HFF-Myc (cell line): ENCODE results near the gene DOCK9.

Experiments
- DNase-seq: peaks from one replicate; pipeline ENCODE4 v3.0.0-alpha.2; 2011; ENCODE audit warnings: low read depth; ENCODE audit errors: extremely low read depth
- H3K4me3 ChIP-seq: replicated peaks from 2 replicates; pipeline ENCODE4 v1.5.1; 2011; ENCODE audit warnings: low read depth, mild to moderate bottlenecking, control low read depth, low read length
- TF ChIP-seq, protein P1 (sequence below): IDR thresholded peaks from 2 replicates; pipeline ENCODE4 v1.5.1; 2012; ENCODE audit warnings: mild to moderate bottlenecking, low read depth, low read length, control low read depth; ENCODE audit errors: missing control alignments

Gene DOCK9

DNA sequence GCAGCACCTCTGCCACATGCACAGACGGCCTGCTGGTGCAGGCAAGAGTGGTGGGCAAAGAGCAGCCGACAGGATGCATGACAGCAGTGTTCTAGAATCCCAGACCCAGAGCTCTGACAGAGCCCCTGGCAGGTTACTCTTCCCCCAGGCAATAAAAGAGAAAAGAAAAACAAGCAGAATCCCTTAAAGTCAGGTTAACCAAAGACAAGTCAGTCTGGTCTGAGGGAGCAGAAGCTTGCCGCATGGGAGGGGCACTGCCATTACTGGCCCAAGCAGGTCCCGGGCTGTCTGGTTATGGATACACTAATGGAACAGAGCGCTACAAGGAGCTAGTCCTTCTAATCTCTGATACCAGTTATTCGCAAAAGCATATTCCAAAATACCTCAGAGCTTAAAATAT lies 36.1 kb upstream of the DOCK9 start:
- TF ChIP-seq, protein P1, sequence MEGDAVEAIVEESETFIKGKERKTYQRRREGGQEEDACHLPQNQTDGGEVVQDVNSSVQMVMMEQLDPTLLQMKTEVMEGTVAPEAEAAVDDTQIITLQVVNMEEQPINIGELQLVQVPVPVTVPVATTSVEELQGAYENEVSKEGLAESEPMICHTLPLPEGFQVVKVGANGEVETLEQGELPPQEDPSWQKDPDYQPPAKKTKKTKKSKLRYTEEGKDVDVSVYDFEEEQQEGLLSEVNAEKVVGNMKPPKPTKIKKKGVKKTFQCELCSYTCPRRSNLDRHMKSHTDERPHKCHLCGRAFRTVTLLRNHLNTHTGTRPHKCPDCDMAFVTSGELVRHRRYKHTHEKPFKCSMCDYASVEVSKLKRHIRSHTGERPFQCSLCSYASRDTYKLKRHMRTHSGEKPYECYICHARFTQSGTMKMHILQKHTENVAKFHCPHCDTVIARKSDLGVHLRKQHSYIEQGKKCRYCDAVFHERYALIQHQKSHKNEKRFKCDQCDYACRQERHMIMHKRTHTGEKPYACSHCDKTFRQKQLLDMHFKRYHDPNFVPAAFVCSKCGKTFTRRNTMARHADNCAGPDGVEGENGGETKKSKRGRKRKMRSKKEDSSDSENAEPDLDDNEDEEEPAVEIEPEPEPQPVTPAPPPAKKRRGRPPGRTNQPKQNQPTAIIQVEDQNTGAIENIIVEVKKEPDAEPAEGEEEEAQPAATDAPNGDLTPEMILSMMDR = no peak
- DNase-seq = no peak
- H3K4me3 ChIP-seq = no peak overlapping the region

DNA sequence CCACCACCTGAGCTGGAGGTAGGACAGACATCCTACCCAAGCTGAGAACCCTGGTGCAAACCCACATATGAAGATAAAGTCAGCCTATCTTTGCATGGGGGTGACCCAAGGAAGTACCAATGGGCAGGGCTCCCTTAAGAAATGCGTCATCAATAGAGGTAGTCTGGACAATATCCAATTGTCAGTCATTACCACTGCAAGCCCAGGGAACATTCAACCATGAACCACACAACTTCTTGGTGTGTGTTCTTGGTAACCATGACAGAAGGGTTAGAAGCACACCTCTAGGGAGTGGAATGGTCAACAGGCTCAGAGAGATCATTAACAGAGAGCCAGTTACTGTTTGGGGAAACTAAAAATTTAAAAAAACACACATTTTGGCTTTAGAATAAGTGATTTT lies 34.7 kb upstream of the DOCK9 start:
- no peak for DNase-seq
- TF ChIP-seq, protein P1 = no peak
- H3K4me3 ChIP-seq = no peak overlapping the region

DNA sequence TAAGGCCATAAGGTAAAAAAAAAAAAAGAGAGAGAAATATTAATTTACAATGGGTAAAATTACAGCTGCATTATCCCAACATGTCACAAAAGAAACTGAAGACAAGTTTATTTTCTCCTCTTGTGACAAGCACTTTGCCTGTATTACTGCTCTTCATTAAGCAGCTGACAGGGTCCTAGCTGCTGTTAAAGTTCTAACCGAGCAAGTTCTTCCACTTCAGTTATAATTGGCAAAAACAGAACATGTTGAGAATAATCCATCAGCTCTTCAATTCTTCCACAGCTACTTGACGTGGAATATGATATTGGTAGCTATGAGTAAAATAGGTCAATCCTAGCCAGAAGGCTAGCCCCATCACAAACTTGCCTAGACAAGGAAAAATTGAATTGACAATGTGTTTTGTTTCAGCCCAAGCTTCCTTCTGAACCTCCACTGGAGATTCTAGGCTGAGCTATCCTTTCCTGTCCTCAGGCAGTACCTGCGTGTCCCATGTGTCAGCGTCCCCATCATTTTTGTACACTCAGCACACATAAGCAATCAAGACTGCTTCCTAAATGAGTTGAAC lies 32.2 kb upstream of the DOCK9 start:
- no peak overlapping the region for H3K4me3 ChIP-seq
- TF ChIP-seq, protein P1 = no peak
- no peak for DNase-seq

DNA sequence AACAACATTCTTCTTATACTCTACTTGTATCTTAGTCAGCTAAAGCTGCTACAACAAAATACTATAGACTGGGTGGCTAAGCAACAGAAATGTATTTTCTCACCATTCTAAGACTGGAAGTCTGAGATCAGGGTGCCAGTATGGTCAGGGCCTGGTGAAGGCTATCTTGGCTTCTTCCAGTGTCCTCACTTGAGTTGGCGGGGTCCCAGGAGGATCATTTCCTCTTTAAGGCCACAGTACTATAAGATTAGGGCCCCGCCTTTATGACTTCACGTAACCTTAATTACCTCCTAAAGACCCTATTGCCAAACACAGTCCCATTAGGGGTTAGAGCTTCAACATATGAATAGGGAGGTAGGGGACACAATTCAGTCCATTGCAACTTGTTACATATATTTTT lies 30.7 kb upstream of the DOCK9 start:
- TF ChIP-seq, protein P1 = no peak
- DNase-seq = no peak
- H3K4me3 ChIP-seq = no peak overlapping the region

DNA sequence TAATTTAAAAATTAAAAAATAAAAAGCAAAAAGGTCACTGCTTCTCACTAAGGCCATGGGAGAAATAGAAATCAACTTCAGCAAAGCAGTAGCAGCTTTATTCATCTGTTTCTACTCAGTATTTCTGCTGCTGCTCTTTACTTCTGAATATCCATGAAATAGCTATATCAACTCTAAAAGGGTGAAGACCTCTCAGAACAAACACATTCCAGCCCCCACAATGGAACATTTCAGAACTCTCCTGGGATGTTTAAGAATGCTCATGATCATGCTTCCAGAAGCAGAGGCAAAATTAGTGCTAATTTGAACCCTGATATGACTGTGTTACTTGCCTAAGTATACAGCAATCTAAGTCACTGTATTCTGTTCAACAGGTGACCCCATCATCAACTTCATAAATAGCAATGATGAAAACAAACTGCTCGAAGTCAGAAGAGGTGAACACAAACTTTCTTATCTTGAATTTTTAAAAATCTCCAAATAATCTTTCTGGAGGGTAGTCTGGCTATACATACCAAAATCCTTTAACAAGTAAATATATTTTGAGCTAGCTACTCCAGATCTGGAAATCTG lies 29.6 kb upstream of the DOCK9 start:
- no peak overlapping the region for H3K4me3 ChIP-seq
- DNase-seq = no peak
- TF ChIP-seq, protein P1 = no peak

DNA sequence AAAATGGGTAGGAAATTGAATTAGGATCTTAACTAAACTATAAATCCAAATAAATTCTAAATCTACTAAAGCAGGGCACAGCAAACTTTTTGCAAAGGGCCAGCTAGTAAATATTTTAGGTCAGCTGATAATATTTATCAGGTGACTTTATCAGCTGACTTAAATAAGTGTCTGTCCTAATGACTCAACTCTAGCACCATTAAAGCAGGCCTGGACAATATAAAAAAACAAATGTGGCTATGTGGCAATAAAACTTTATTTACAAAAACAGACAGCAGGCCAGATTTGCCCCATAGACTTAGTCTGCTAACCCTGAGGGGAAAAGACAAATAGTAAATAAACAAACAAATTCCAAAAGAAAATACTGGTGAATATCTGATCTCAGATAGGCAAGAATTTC lies 27.7 kb upstream of the DOCK9 start:
- H3K4me3 ChIP-seq = no peak overlapping the region
- TF ChIP-seq, protein P1 = no peak
- no peak for DNase-seq

DNA sequence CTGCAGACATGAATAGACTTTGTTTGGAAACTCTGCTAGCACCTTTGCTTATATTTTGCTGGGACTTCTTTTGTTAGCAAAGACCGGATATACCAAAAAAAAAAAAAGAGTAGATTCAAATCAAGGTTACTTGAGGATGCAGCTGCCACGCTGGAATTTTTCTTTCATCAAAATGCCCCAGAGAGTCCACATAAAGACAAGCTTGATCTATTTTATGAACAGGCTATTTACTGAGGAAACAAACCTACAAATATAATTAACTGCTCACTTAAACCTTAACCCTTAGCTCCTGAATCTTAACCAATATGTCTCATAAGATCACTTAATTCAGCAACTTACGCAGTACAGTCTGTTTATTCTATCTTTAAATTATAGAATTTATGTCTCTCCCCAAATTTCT lies 27.1 kb upstream of the DOCK9 start:
- no peak for DNase-seq
- no peak overlapping the region for H3K4me3 ChIP-seq
- TF ChIP-seq, protein P1 = no peak
